Activated T-cell treated with anti-CD3 and anti-CD28 coated beads for 48 hours (primary cell): ENCODE data around the gene MAN1A1.

Source experiments
- DNase-seq: peaks from one replicate; pipeline ENCODE4 v3.0.0-alpha.2; 2020; ENCODE audit warnings: low read depth

Gene MAN1A1

GRCh38 chr6:119269266-119270103 lies 80.1 kb downstream of the MAN1A1 start:
- no peak for DNase-seq

GRCh38 chr6:119267126-119267905 lies 82.2 kb downstream of the MAN1A1 start:
- DNase-seq, result no peak

GRCh38 chr6:119264854-119265397 lies 84.6 kb downstream of the MAN1A1 start:
- DNase-seq, result no peak

GRCh38 chr6:119262612-119263011 lies 86.9 kb downstream of the MAN1A1 start:
- no peak for DNase-seq

GRCh38 chr6:119261944-119262284 lies 87.6 kb downstream of the MAN1A1 start:
- no peak for DNase-seq

GRCh38 chr6:119259027-119259426 lies 90.5 kb downstream of the MAN1A1 start:
- no peak for DNase-seq

GRCh38 chr6:119257726-119258125 lies 91.8 kb downstream of the MAN1A1 start:
- DNase-seq, result no peak

GRCh38 chr6:119256978-119257462 lies 92.5 kb downstream of the MAN1A1 start:
- DNase-seq, result no peak

- no peak for DNase-seq
These were observed 93.2 kb downstream of the MAN1A1 start for GRCh38 chr6:119256392-119256791.

GRCh38 chr6:119255492-119255891 lies 94.1 kb downstream of the MAN1A1 start:
- DNase-seq, result no peak

GRCh38 chr6:119250036-119250435 lies 99.5 kb downstream of the MAN1A1 start:
- no peak for DNase-seq

GRCh38 chr6:119249319-119249718 lies 100.2 kb downstream of the MAN1A1 start:
- DNase-seq, result no peak

- no peak for DNase-seq
These were observed 102.1 kb downstream of the MAN1A1 start for GRCh38 chr6:119247504-119247903.

- DNase-seq, result no peak
These were observed 105.9 kb downstream of the MAN1A1 start for GRCh38 chr6:119243657-119244056.

GRCh38 chr6:119243037-119243436 lies 106.5 kb downstream of the MAN1A1 start:
- DNase-seq, result no peak

GRCh38 chr6:119241540-119242309 lies 107.8 kb downstream of the MAN1A1 start:
- DNase-seq, result no peak

- no peak for DNase-seq
These were observed 108.5 kb downstream of the MAN1A1 start for GRCh38 chr6:119241111-119241465.

GRCh38 chr6:119240257-119241110 lies 109.1 kb downstream of the MAN1A1 start:
- DNase-seq, result no peak

- DNase-seq, result no peak
These were observed 112.3 kb downstream of the MAN1A1 start for GRCh38 chr6:119237177-119237715.

GRCh38 chr6:119234941-119235340 lies 114.6 kb downstream of the MAN1A1 start:
- no peak for DNase-seq

GRCh38 chr6:119234457-119234856 lies 115.1 kb downstream of the MAN1A1 start:
- DNase-seq, result no peak
